ENCODE measurements around the gene ANKS1A.

- TF ChIP-seq CTCF (conservative IDR thresholded peaks at IDR 0.05) (no peak), EZH2 (IDR thresholded peaks at IDR 0.05; ENCODE audit: low read depth) (no peak)
Observed at GRCh38 chr6:34987506-34987905, 98.5 kb downstream of the ANKS1A start.

All from PC-9 (cell line).